K562 (cell line): ENCODE data around the gene PRR14L. TPM values are rescaled to one million over a fixed set of nuclear protein-coding genes. Genes with fewer than 3 reads are reported as not detected.

Source experiments
- MAZ ChIP-seq, 2 experiments: fragments of 450-650 bp in 1 of 2; sonication (generic) in 1 of 2; formaldehyde crosslinking; IDR thresholded peaks in 1 of 2; conservative IDR thresholded peaks in 1 of 2; 2 replicates each; pipeline versions ENCODE4 v1.4.0 to v1.5.0; 2020; ENCODE audit warnings: mild to moderate bottlenecking in 1 of 2, missing genetic modification reagents in 1 of 2
- polyA plus RNA-seq, 8 experiments: library from polyadenylated mRNA; depleted of rRNA in 4 of 8; stranded (reverse) in 5 of 8; unstranded in 3 of 8; fragments of >200 nt; fragmentation: Nextera tagmentation in 2 of 8; fragmentation: Illumina TruSeq in 1 of 8; extraction: Ambion mirVana in 2 of 8; extraction: Trizol in 1 of 8; gene quantifications; 2 replicates each; pipeline versions ENCODE4 v1.2.1 to v1.2.3, GENCODE V29; 2011 to 2014; ENCODE audit warnings: inconsistent platforms in 1 of 8, missing spikeins in 1 of 8
- small RNA-seq: library from RNA; depleted of rRNA; stranded (forward); fragments of <200 nt; gene quantifications from one replicate; pipeline ENCODE3, GENCODE V24; 2014
- total RNA-seq, 7 experiments: library from RNA; depleted of rRNA in 6 of 7; stranded (reverse); fragments of >200 nt in 6 of 7; fragmentation: Illumina TruSeq in 2 of 7; extraction: Trizol in 2 of 7; gene quantifications; 2 replicates each; pipeline versions ENCODE4 v1.2.1 to v1.2.3, GENCODE V29; 2011 to 2021; ENCODE audit warnings: low replicate concordance in 1 of 7

The PRR14L gene
- total and polyA plus RNA-seq, 9 of the 15 experiments (the other 6 are each of a cell fraction or from before 2014, with no cell fraction given), result 2.8 to 36.3 (median 12.3) TPM

- TF ChIP-seq MAZ (CRISPR knock-in tag; conservative IDR thresholded peaks at IDR 0.05 in 1 of 2, IDR thresholded peaks at IDR 0.05 in 1 of 2), result no peak
Measured at GRCh38 chr22:31631436-31631835, 118.5 kb downstream of the PRR14L start (continued).

Small RNA genes lying within 50 kb of the gene (small RNA-seq; reads per million reads assigned to genes)
- not detected for gene RN7SL20P

Other genes with a start within 250 kb of the PRR14L start
- 33.3 and 47.1 TPM in 2 replicates for gene PISD, start 87.9 kb downstream of the PRR14L start, total RNA-seq (2014; rRNA removed)
- gene PISD, start 87.9 kb downstream of the PRR14L start, total RNA-seq (2014; rRNA removed; fragmentation: Illumina TruSeq; extraction: Trizol), result 20.2 and 24.5 TPM in 2 replicates
- gene PISD, start 87.9 kb downstream of the PRR14L start, total RNA-seq (2015; rRNA removed; fragmentation: Illumina TruSeq; extraction: Trizol), result 27.4 and 28.1 TPM in 2 replicates
- 56.8 and 63.1 TPM in 2 replicates for gene PISD, start 87.9 kb downstream of the PRR14L start, total RNA-seq (2021)
- gene PISD, start 87.9 kb downstream of the PRR14L start, polyA plus RNA-seq (2011; rRNA removed), result 29.1 and 44.3 TPM in 2 replicates
- 42.6 and 48.5 TPM in 2 replicates for gene PISD, start 87.9 kb downstream of the PRR14L start, polyA plus RNA-seq (2014; fragmentation: Illumina TruSeq; extraction: Trizol)
- gene PISD, start 87.9 kb downstream of the PRR14L start, polyA plus RNA-seq (2014; fragmentation: Nextera tagmentation; extraction: Ambion mirVana), result 10 to 100 TPM; 44.4 to 65.9 TPM
- 36.6 and 44.9 TPM in 2 replicates for gene PISD, start 87.9 kb downstream of the PRR14L start, polyA plus RNA-seq (2014; rRNA removed)
- 8.5 TPM in 2 replicates for gene DEPDC5, start 3.9 kb upstream of the PRR14L start, total RNA-seq (2014; rRNA removed)
- gene DEPDC5, start 3.9 kb upstream of the PRR14L start, total RNA-seq (2014; rRNA removed; fragmentation: Illumina TruSeq; extraction: Trizol), result 12.3 and 15.6 TPM in 2 replicates
- 11.6 and 11.8 TPM in 2 replicates for gene DEPDC5, start 3.9 kb upstream of the PRR14L start, total RNA-seq (2015; rRNA removed; fragmentation: Illumina TruSeq; extraction: Trizol)
- gene DEPDC5, start 3.9 kb upstream of the PRR14L start, total RNA-seq (2021), result 11.4 and 17.0 TPM in 2 replicates
- 10.9 and 12.1 TPM in 2 replicates for gene DEPDC5, start 3.9 kb upstream of the PRR14L start, polyA plus RNA-seq (2011; rRNA removed)
- 8.6 and 9.5 TPM in 2 replicates for gene DEPDC5, start 3.9 kb upstream of the PRR14L start, polyA plus RNA-seq (2014; fragmentation: Illumina TruSeq; extraction: Trizol)
- gene DEPDC5, start 3.9 kb upstream of the PRR14L start, polyA plus RNA-seq (2014; fragmentation: Nextera tagmentation; extraction: Ambion mirVana), result 1 to 10 TPM; 2.3 to 3.3 TPM
- gene DEPDC5, start 3.9 kb upstream of the PRR14L start, polyA plus RNA-seq (2014; rRNA removed), result 10.7 and 10.8 TPM in 2 replicates
- 97.3 and 109 TPM in 2 replicates for gene YWHAH, start 194.4 kb upstream of the PRR14L start, total RNA-seq (2014; rRNA removed)
- 140 and 203 TPM in 2 replicates for gene YWHAH, start 194.4 kb upstream of the PRR14L start, total RNA-seq (2014; rRNA removed; fragmentation: Illumina TruSeq; extraction: Trizol)
- gene YWHAH, start 194.4 kb upstream of the PRR14L start, total RNA-seq (2015; rRNA removed; fragmentation: Illumina TruSeq; extraction: Trizol), result 106 and 114 TPM in 2 replicates
- gene YWHAH, start 194.4 kb upstream of the PRR14L start, total RNA-seq (2021), result 141 and 162 TPM in 2 replicates
- 100 and 119 TPM in 2 replicates for gene YWHAH, start 194.4 kb upstream of the PRR14L start, polyA plus RNA-seq (2011; rRNA removed)
- gene YWHAH, start 194.4 kb upstream of the PRR14L start, polyA plus RNA-seq (2014; fragmentation: Illumina TruSeq; extraction: Trizol), result 171 and 177 TPM in 2 replicates
- gene YWHAH, start 194.4 kb upstream of the PRR14L start, polyA plus RNA-seq (2014; fragmentation: Nextera tagmentation; extraction: Ambion mirVana), result 10 to 100 TPM; 32.0 to 39.6 TPM
- gene YWHAH, start 194.4 kb upstream of the PRR14L start, polyA plus RNA-seq (2014; rRNA removed), result 105 and 106 TPM in 2 replicates